Measurements from ENCODE around the gene SLC2A6.
A peak's percentile ranks its signal among the peaks of the same experiment; 100 is the strongest.
"Not testable (repeated sequence)": the region's sequence is repeated elsewhere in the genome, so short reads cannot be mapped to it uniquely, and the experiment has no call there.

SLC2A6 gene

GRCh38 chr9:133459476-133460404 is 19.2 kb downstream of the SLC2A6 start, which contains the start of gene CACFD1:
TSS of gene CACFD1 (plus strand) at chr9:133459978. CDS start at chr9:133460067, 89 bp downstream.
- peak; percentile 93 for DNase-seq

- DNase-seq = no peak
These were observed 20.1 kb downstream of the SLC2A6 start for GRCh38 chr9:133458643-133459312.

GRCh38 chr9:133457748-133458147 is 21.2 kb downstream of the SLC2A6 start:
- no peak for DNase-seq

- DNase-seq = no peak
These were observed 21.7 kb downstream of the SLC2A6 start for GRCh38 chr9:133457233-133457632.

DNA sequence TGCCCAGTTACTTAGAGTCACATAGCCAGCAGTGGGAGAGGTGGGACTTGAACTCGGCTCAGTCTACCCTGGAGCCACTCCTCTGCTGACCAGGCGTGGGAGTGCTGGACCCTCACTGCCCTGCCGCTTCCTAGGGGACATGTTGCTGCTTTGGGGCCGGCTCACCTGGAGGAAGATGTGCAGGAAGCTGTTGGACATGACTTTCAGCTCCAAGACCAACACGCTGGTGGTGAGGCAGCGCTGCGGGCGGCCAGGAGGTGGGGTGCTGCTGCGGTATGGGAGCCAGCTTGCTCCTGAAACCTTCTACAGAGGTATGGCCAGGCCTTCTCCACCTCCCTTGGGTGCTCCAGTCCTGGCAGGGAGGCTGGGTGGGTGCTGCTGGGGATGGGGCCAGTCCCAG is 22.5 kb downstream of the SLC2A6 start:
- no peak for DNase-seq

DNA sequence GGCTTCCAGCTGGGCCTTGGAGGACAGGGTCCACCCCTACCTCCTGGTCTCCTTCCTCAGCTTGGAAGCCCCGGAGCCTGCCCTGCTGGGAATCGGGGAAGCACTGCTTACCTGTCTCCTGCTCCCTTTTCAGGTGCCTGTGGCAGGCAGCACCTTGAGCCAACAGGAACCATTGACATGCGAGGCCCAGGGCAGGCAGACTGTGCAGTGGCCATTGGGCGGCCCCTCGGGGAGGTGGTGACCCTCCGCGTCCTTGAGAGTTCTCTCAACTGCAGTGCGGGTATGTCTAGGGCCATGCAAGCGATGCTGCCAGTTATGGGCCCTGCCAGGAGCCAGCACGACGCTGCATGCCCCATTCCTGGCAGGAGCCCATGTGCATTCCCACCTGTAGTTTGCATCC is 23.0 kb downstream of the SLC2A6 start:
- DNase-seq = no peak

DNA sequence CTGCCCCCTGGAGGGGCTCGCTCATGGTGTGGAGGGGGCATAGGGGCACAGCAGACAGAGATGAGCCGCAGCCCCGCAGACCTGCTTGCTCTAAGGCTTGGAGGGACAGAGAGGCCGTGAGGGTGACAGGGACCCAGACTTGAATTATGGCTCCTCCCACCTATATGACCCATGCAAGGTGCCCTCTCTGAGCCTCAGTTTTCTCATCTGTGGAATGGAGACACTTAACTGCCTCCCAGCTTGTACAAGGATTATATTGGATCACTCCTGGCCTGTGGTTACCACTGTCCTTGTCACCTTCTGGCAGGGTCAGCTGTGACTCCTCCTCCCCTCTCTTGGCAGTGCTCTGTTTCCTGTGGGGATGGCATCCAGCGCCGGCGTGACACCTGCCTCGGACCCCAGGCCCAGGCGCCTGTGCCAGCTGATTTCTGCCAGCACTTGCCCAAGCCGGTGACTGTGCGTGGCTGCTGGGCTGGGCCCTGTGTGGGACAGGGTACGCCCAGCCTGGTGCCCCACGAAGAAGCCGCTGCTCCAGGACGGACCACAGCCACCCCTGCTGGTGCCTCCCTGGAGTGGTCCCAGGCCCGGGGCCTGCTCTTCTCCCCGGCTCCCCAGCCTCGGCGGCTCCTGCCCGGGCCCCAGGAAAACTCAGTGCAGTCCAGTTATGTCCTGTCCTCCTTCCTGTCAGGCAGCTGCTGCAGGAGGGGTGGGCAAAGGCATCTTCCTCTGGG is 23.8 kb downstream of the SLC2A6 start:
- no peak for DNase-seq

DNA sequence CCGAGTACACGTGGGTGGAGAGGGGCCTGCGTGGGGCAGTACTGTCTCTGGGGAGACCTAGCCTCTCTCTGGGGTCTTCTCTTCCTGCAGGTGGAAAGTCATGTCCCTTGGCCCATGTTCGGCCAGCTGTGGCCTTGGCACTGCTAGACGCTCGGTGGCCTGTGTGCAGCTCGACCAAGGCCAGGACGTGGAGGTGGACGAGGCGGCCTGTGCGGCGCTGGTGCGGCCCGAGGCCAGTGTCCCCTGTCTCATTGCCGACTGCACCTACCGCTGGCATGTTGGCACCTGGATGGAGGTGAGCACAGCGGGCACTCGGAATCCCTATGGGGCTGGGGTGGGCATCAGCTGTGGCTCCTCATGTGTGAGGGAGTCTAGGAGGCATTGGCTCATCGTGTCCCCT is 24.6 kb downstream of the SLC2A6 start:
- no peak for DNase-seq

- DNase-seq = no peak
These were observed 25.2 kb downstream of the SLC2A6 start for GRCh38 chr9:133453651-133454050.

DNA sequence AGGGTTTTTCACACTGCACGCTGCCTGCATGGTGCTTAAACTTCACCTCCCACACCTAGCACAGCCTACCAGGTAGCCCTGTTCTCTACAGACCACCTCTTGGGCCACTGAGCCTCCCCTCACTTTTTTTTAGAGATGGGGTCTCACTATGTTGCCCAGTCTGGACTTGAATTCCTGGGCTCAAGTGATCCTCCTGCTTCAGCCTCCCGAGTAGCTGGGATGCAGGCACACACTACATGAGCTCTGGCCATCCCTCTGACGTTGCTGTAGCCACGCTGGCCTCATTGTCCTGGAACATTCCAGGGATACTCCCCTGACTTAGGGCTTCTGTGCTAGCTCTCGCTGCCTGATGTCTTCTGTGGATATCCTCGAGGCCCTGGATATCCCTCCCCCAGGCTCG is 26.3 kb downstream of the SLC2A6 start:
- DNase-seq = no peak

- DNase-seq = not testable (repeated sequence)
These were observed 27.0 kb downstream of the SLC2A6 start for GRCh38 chr9:133451865-133452264.

GRCh38 chr9:133449760-133450159 is 29.1 kb downstream of the SLC2A6 start:
- no peak for DNase-seq

- no peak for DNase-seq
These were observed 30.4 kb downstream of the SLC2A6 start for GRCh38 chr9:133448487-133448972.

- DNase-seq = no peak
These were observed 33.5 kb downstream of the SLC2A6 start for GRCh38 chr9:133445293-133445969.

GRCh38 chr9:133443982-133444381 is 34.9 kb downstream of the SLC2A6 start:
- DNase-seq = no peak

- no peak for DNase-seq
These were observed 35.7 kb downstream of the SLC2A6 start for GRCh38 chr9:133443248-133443647.

DNA sequence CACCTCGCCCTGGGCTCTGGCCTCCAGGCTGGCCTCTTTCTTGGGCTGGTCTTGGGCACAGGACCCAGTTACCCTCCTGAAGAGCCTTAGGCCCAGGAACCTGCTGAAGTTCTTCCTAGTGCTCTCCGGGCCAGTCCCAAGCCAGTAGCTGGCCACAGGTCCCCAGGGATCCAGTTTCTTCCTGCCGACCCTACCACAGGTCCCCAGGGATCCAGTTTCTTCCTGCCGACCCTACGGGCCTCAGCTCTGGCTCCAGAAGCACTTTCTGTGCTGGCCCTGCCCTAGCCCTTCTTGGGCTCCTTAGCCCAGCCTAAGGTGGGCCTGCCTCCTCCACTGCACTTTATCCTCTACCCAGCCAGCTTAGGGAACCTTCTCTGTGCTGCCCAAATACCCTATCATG is 37.3 kb downstream of the SLC2A6 start:
- no peak for DNase-seq

DNA sequence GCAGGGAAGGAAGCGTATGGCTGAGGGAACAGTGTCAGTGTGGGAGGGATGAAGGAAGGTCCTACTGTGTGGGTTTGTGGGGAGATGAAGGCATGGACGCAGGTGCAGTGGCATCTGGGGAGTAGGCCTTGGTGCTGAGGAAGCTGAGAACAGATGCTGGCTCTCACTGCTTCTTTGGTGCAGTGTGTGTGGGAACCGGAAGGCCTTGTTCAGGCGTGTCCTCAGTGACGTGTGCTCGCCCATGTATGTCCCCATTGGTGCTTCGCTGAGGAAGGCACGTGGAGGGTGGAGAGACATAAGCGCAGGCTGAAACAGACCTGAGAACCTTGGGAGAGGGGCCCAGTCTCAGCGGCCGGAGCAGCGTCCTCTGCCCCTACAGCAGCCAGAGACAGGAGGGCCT is 38.0 kb downstream of the SLC2A6 start:
- no peak for DNase-seq

DNA sequence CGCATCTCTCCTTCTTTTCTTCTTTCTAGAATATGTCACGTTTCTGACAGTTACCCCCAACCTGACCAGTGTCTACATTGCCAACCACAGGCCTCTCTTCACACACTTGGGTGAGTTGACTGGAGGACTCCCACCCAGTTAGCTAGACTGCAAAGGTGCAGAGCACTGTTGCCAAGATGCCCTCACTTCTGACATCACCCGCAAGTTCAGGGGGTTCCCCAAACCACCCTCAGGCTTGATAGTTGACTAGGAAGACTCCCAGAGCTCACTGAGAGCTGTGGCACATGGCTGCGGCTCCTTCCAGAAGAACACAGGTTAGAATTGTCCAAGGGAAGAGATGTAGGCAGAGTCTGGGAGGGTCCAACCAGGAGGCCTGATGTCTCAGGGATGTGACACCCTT is 39.6 kb downstream of the SLC2A6 start:
- DNase-seq = no peak

- DNase-seq = no peak
These were observed 41.0 kb downstream of the SLC2A6 start for GRCh38 chr9:133437753-133438531.

DNA sequence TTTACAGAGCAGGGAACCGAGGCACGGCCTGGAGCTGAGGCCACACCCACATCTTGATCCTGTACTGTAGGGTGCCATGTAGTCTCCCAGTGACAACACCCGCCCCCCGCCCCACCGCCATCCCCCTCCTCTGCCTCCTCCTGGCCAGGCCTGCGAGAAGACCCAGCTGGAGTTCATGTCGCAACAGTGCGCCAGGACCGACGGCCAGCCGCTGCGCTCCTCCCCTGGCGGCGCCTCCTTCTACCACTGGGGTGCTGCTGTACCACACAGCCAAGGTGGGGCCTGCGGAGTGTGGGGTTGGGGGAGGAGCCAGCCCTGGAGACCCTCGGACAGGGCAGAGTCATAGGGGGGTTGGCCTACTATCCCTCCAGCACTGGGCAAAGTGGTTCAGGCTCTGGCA is 42.2 kb downstream of the SLC2A6 start:
- no peak for DNase-seq

- no peak for DNase-seq
These were observed 45.5 kb downstream of the SLC2A6 start for GRCh38 chr9:133433351-133433843.
